Endothelial cell (in vitro differentiated cells): ENCODE results near the gene PAIP1. TPM values are rescaled to one million over a fixed set of nuclear protein-coding genes. Genes with fewer than 3 reads are reported as not detected.

Source experiments
- DNase-seq: peaks from one replicate; pipeline ENCODE4 v3.0.0; 2021; ENCODE audit warnings: low spot score
- H3K27ac Mint-ChIP-seq: one replicate; pipeline ENCODE4 v1.8.0; 2021; ENCODE audit warnings: mixed read lengths, inconsistent platforms; ENCODE audit not compliant: unreplicated experiment
- H3K27me3 Mint-ChIP-seq: one replicate; pipeline ENCODE4 v1.8.0; 2021; ENCODE audit warnings: mild to moderate bottlenecking, moderate library complexity, mixed read lengths, inconsistent platforms; ENCODE audit not compliant: unreplicated experiment
- H3K36me3 Mint-ChIP-seq: one replicate; pipeline ENCODE4 v1.8.0; 2021; ENCODE audit warnings: mild to moderate bottlenecking, low read depth, mixed read lengths, inconsistent platforms; ENCODE audit not compliant: unreplicated experiment
- H3K4me1 Mint-ChIP-seq: one replicate; pipeline ENCODE4 v1.8.0; 2021; ENCODE audit warnings: mild to moderate bottlenecking, mixed read lengths, inconsistent platforms; ENCODE audit not compliant: unreplicated experiment
- H3K4me3 Mint-ChIP-seq: one replicate; pipeline ENCODE4 v1.8.0; 2021; ENCODE audit warnings: mild to moderate bottlenecking, mixed read lengths, inconsistent platforms; ENCODE audit not compliant: unreplicated experiment
- H3K9me3 Mint-ChIP-seq: one replicate; pipeline ENCODE4 v1.8.0; 2021; ENCODE audit warnings: mixed read lengths, inconsistent platforms; ENCODE audit not compliant: unreplicated experiment
- long read RNA-seq: library from polyadenylated mRNA; unstranded; transcript quantifications from one replicate; pipeline ENCODE4 v2.0.0, GENCODE V29; 2020; ENCODE audit not compliant: unreplicated experiment
- total RNA-seq: library from RNA; stranded (reverse); fragmentation: NEBNext Ultra II Directional; extraction: Animal tissue kit (Norgen Biotek cat#: 25700); gene quantifications from one replicate; pipeline ENCODE4 v1.2.1, GENCODE V29; 2021; ENCODE audit not compliant: unreplicated experiment
- TF ChIP-seq, protein P1 (sequence below): fragments of 200-600 bp; sonication (generic); IDR thresholded peaks from one replicate; pipeline ENCODE4 v1.5.0; 2021; ENCODE audit warnings: antibody characterized with exemption; ENCODE audit not compliant: unreplicated experiment

The PAIP1 gene, protein sequence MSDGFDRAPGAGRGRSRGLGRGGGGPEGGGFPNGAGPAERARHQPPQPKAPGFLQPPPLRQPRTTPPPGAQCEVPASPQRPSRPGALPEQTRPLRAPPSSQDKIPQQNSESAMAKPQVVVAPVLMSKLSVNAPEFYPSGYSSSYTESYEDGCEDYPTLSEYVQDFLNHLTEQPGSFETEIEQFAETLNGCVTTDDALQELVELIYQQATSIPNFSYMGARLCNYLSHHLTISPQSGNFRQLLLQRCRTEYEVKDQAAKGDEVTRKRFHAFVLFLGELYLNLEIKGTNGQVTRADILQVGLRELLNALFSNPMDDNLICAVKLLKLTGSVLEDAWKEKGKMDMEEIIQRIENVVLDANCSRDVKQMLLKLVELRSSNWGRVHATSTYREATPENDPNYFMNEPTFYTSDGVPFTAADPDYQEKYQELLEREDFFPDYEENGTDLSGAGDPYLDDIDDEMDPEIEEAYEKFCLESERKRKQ
- 92.4 TPM for total RNA-seq
- long read RNA-seq, transcript PAIP1-203 (11 exons, 1,734 nt) = major isoform, 25 of 66 reads
- long read RNA-seq, transcript PAIP1-201 (11 exons, 2,782 nt) = minor isoform, 22 of 66 reads
- long read RNA-seq, partial matches to known transcripts = 4 of 66 reads
- long read RNA-seq, other reads (novel, unspliced or antisense) = 14 of 66 reads

DNA sequence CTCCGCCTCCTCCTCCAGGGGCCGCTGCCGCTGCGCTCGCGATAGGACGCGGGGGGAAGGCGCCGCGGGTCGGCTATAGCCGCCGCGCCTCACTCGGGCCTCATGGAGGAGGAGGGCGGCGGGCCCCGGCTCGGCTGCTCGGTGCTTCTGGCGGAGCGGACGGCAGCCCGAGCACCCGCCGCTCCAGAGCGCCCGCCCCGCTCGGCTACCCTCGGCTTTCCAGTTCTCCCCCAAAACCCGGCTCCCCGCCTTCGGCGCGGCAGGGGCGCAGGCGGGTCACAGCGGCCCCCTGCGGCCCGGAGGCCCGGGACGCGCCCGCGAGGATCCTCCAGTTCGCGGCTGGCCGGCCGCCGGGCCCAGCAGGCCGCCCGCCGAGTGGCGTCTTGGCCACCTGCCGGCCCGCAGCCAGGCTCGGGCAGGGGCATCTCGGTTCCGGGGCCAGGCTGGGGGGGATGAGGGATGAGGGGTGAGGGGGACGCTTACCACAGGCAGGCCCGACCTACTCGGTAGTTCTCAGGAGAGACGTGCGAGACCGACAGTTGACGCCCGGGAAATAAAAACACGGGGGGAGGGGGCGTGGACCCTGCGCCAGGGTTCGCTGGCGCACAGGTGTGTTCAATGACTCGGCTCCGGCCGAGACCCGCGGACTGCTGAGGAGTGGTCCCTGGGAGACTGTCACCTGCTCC lies at the start of gene PAIP1:
PAIP1 (minus strand) TSS at position 221 of the 686 bp plus-strand sequence. CDS start 231 bp downstream, outside the sequence.
- no peaks in the 10 kb centered on the region for H3K9me3 Mint-ChIP-seq
- TF ChIP-seq, protein P1, sequence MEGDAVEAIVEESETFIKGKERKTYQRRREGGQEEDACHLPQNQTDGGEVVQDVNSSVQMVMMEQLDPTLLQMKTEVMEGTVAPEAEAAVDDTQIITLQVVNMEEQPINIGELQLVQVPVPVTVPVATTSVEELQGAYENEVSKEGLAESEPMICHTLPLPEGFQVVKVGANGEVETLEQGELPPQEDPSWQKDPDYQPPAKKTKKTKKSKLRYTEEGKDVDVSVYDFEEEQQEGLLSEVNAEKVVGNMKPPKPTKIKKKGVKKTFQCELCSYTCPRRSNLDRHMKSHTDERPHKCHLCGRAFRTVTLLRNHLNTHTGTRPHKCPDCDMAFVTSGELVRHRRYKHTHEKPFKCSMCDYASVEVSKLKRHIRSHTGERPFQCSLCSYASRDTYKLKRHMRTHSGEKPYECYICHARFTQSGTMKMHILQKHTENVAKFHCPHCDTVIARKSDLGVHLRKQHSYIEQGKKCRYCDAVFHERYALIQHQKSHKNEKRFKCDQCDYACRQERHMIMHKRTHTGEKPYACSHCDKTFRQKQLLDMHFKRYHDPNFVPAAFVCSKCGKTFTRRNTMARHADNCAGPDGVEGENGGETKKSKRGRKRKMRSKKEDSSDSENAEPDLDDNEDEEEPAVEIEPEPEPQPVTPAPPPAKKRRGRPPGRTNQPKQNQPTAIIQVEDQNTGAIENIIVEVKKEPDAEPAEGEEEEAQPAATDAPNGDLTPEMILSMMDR = no peak
- peak within 1 kb of the TSS; percentile 98 for H3K27ac Mint-ChIP-seq
- H3K36me3 Mint-ChIP-seq = peaks cover 8% of the 10 kb centered on the region
- peaks cover 10% of the 10 kb centered on the region for H3K4me1 Mint-ChIP-seq
- peaks cover 12% of the 10 kb centered on the region for H3K27me3 Mint-ChIP-seq
- peak within 1 kb of the TSS; percentile 98 for H3K4me3 Mint-ChIP-seq
- DNase-seq = peak; percentile 86

DNA sequence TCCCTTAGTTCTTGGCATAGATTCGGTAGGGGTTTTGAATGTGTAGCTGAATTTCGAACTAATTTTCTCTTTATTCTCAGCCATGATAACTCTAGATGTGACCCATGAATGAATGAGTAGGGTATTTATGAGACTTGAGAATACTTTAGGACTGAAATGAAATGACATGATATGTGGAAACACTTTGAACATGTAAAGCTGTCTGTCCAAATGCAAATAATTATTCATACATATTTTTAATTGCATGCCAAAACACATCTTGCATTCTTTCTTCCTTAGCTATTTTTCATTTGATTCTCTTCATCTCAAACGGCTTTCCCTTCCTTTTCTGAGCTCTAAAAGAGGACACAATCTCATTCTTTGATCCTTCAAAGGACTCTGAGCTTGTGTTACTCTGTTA lies 49.5 kb upstream of the PAIP1 start:
- Mint-ChIP-seq H3K9me3 (no peaks in the 10 kb centered on the region), H3K4me3 (no peak overlapping the region), H3K27ac (no peak overlapping the region), H3K27me3 (peaks cover 8% of the 10 kb centered on the region), H3K36me3 (no peaks in the 10 kb centered on the region), H3K4me1 (peaks cover 15% of the 10 kb centered on the region)
- no peak for DNase-seq
- TF ChIP-seq, protein P1 = no peak

DNA sequence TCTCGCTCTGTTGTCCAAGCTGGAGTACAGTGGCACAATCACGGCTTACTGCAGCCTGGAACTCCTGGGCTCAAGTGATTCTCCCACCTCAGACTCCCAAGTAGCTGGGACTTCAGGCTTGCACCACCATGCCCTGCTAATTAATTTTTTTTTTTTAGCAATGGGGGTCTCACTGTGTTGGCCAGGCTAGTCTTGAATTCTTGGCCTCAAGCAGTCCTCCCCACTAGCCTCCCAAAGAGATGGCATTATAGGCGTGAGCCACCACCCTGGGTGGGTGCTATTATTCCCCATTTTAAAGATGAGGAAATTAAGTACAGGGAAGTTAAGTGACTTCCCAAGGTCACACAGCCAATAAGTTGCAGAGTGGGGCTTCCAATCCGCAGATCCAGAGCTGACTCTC lies 47.8 kb upstream of the PAIP1 start:
- no peak for DNase-seq
- TF ChIP-seq, protein P1 = no peak
- Mint-ChIP-seq H3K27me3 (peaks cover 8% of the 10 kb centered on the region), H3K27ac (no peak overlapping the region), H3K36me3 (no peaks in the 10 kb centered on the region), H3K4me3 (no peak overlapping the region), H3K4me1 (peaks cover 15% of the 10 kb centered on the region), H3K9me3 (no peaks in the 10 kb centered on the region)

DNA sequence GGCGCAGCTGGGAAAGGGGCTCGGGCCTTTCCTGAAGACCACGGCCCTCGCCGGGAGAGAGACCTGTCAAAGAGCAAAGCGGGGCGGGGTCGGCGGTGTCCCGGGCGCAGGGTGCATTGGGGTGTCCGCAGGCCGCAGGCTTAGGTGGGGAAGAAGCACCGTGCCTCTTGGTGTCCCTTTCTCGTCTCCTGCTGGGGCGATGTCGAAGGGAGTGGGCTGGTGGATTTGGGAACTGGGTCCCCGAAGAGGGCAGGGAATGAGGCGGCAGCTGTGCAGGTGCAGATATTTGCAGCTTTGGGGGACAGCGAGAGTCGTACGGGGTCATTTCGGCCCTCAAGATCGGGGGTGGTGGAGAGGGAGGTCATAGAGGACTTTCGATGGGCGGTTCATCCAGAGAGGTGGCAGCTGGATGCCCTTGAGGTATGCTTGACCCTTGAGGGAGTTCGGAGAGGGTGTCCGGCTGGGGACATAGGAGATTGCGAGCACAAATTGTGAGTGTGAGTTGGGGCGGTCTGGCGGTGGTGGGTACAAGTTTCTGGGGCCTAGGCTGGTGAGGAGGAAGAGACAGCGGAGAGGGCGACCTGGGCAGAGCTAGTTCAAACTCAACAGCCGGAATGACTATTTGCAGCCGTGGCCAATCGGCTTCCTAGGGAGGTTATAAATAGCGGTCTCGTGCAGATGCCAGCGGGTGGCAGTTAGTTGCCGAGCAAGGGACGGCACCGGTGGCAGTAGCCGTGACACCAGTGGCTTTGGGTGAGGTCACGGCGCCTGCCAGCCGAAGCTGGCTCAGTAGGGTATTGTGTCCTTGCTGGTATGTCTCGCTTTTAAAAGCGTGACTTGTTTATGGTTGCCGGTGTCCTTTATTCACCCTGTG lies 46.7 kb upstream of the PAIP1 start:
- no peak overlapping the region for H3K27ac Mint-ChIP-seq
- peak overlapping the region; percentile 90 for H3K4me3 Mint-ChIP-seq
- TF ChIP-seq, protein P1 = no peak

More for the DNA sequence above, 46.7 kb upstream of the PAIP1 start:
- peaks cover 10% of the 10 kb centered on the region for H3K27me3 Mint-ChIP-seq
- peak; percentile 6 for DNase-seq
- H3K36me3 Mint-ChIP-seq = no peaks in the 10 kb centered on the region
- H3K9me3 Mint-ChIP-seq = no peaks in the 10 kb centered on the region
- H3K4me1 Mint-ChIP-seq = peaks cover 15% of the 10 kb centered on the region
